Smooth muscle cell (in vitro differentiated cells): ENCODE measurements around the gene NUTM1. TPM values are rescaled to one million over a fixed set of nuclear protein-coding genes. Genes with fewer than 3 reads are reported as not detected.
"Not testable (repeated sequence)": the region's sequence is repeated elsewhere in the genome, so short reads cannot be mapped to it uniquely, and the experiment has no call there.

ENCODE experiments used
- DNase-seq: peaks from one replicate; lab custom pipeline; 2025; ENCODE audit not compliant: unreplicated experiment; lab: John Stamatoyannopoulos, UW
- H2AFZ ChIP-seq: fragments of 200-600 bp; sonication (generic); 2 replicates; pipeline ENCODE4 v1.6.0; 2016; ENCODE audit warnings: antibody characterized with exemption, low read depth, mild to moderate bottlenecking
- H3F3A ChIP-seq: fragments of 200-600 bp; sonication (generic); 2 replicates; pipeline ENCODE4 v1.6.0; 2017; ENCODE audit warnings: antibody characterized with exemption, low read depth
- H3K27ac ChIP-seq: fragments of 200-600 bp; sonication (generic); 2 replicates; pipeline ENCODE4 v1.5.1; 2016; ENCODE audit warnings: low read depth, mild to moderate bottlenecking
- H3K27me3 ChIP-seq: fragments of 200-600 bp; sonication (generic); 2 replicates; pipeline ENCODE4 v1.6.1; 2016; ENCODE audit warnings: low read depth, mild to moderate bottlenecking
- H3K36me3 ChIP-seq: fragments of 200-600 bp; sonication (generic); 2 replicates; pipeline ENCODE4 v1.5.1; 2016; ENCODE audit warnings: low read depth
- H3K4me1 ChIP-seq: fragments of 200-600 bp; sonication (generic); 2 replicates; pipeline ENCODE4 v1.5.1; 2016; ENCODE audit warnings: low read depth
- H3K4me2 ChIP-seq: fragments of 200-600 bp; sonication (generic); 2 replicates; pipeline ENCODE4 v1.6.0; 2016; ENCODE audit warnings: mild to moderate bottlenecking
- H3K4me3 ChIP-seq: fragments of 200-600 bp; sonication (generic); 2 replicates; pipeline ENCODE4 v1.5.1; 2016; ENCODE audit warnings: mild to moderate bottlenecking
- H3K79me2 ChIP-seq: fragments of 200-600 bp; sonication (generic); 2 replicates; pipeline ENCODE4 v1.6.0; 2016; ENCODE audit warnings: low read depth, mild to moderate bottlenecking
- H3K9ac ChIP-seq: fragments of 200-600 bp; sonication (generic); 2 replicates; pipeline ENCODE4 v1.6.0; 2016; ENCODE audit warnings: low read depth
- H3K9me3 ChIP-seq: fragments of 200-600 bp; sonication (generic); replicated peaks from 2 replicates; pipeline ENCODE4 v1.5.1; 2016; ENCODE audit warnings: low read depth
- H4K20me1 ChIP-seq: fragments of 200-600 bp; sonication (generic); 2 replicates; pipeline ENCODE4 v1.6.0; 2016; ENCODE audit warnings: low read depth
- WGBS: methylation state at CpG from one replicate; pipeline ENCODE4 v1.1.7; 2016; ENCODE audit warnings: low lambda C conversion rate; 5-methylcytosine and 5-hydroxymethylcytosine counted together
- microRNA counts: library from miRNA; unstranded; fragments of <30 nt; microRNA quantifications from one replicate; lab custom pipeline; 2016
- microRNA-seq: library from miRNA; unstranded; fragments of <30 nt; microRNA quantifications from one replicate; pipeline ENCODE4, GENCODE V29; 2016; ENCODE audit warnings: borderline number of aligned reads
- polyA plus RNA-seq: library from polyadenylated mRNA; unstranded; fragments of >200 nt; fragmentation: Nextera tagmentation; extraction: Ambion mirVana; gene quantifications from 2 replicates; pipeline ENCODE4 v1.2.1, GENCODE V29; 2016
- small RNA-seq: library from RNA; depleted of rRNA; stranded (forward); fragments of <200 nt; gene quantifications from one replicate; pipeline ENCODE3, GENCODE V24; 2014
- total RNA-seq: library from RNA; depleted of rRNA; stranded (reverse); fragments of >200 nt; gene quantifications from 2 replicates; pipeline ENCODE4 v1.2.3, GENCODE V29; 2014

The NUTM1 gene
- total and polyA plus RNA-seq, 2 experiments from 2014 or later, result not detected

- WGBS, result no CpG with 5 or more reads among the region's 16 CpGs
- H3K36me3 ChIP-seq, H3K9me3 ChIP-seq, DNase-seq, H2AFZ ChIP-seq, H3K4me1 ChIP-seq, H4K20me1 ChIP-seq, H3K4me2 ChIP-seq, H3K79me2 ChIP-seq, H3F3A ChIP-seq, H3K27me3 ChIP-seq, H3K27ac ChIP-seq, H3K9ac ChIP-seq, H3K4me3 ChIP-seq: not testable (repeated sequence)
These were observed 46.5 kb downstream of the NUTM1 start for GRCh38 chr15:34389594-34390086.

GRCh38 chr15:34392981-34393380 lies 49.9 kb downstream of the NUTM1 start:
- not testable (repeated sequence) for H3K9me3 ChIP-seq, H3K4me2 ChIP-seq, H3K79me2 ChIP-seq, DNase-seq, H3K4me3 ChIP-seq, H3K9ac ChIP-seq, H3K27ac ChIP-seq, H3K27me3 ChIP-seq, H4K20me1 ChIP-seq, H3K4me1 ChIP-seq, H3K36me3 ChIP-seq, H2AFZ ChIP-seq, H3F3A ChIP-seq
- 100% methylated on average over 2 of the region's 2 CpGs for WGBS

GRCh38 chr15:34397637-34398259 lies 54.6 kb downstream of the NUTM1 start:
- H3K4me3 ChIP-seq, H3K79me2 ChIP-seq, H3K4me2 ChIP-seq, H2AFZ ChIP-seq, H3K27ac ChIP-seq, H4K20me1 ChIP-seq, DNase-seq, H3K36me3 ChIP-seq, H3K9me3 ChIP-seq, H3K4me1 ChIP-seq, H3F3A ChIP-seq, H3K9ac ChIP-seq, H3K27me3 ChIP-seq: not testable (repeated sequence)
- WGBS, result 86% methylated on average over 3 of the region's 6 CpGs

GRCh38 chr15:34403160-34403598 lies 60.1 kb downstream of the NUTM1 start:
- not testable (repeated sequence) for H3F3A ChIP-seq, H3K9me3 ChIP-seq, H3K36me3 ChIP-seq, H3K9ac ChIP-seq, DNase-seq, H3K4me1 ChIP-seq, H3K4me2 ChIP-seq, H3K79me2 ChIP-seq, H3K4me3 ChIP-seq, H2AFZ ChIP-seq, H3K27ac ChIP-seq, H4K20me1 ChIP-seq, H3K27me3 ChIP-seq
- WGBS, result 93% methylated on average over 2 of the region's 4 CpGs

- not testable (repeated sequence) for H3K4me2 ChIP-seq, H3F3A ChIP-seq, H4K20me1 ChIP-seq, DNase-seq, H2AFZ ChIP-seq, H3K4me1 ChIP-seq, H3K9me3 ChIP-seq, H3K27ac ChIP-seq, H3K4me3 ChIP-seq, H3K36me3 ChIP-seq, H3K27me3 ChIP-seq, H3K9ac ChIP-seq, H3K79me2 ChIP-seq
- WGBS, result no CpG with 5 or more reads among the region's 3 CpGs
These were observed 60.8 kb downstream of the NUTM1 start for GRCh38 chr15:34403899-34404298.

MicroRNA genes within 50 kb of the gene (microRNA counts, 767-probe panel; counts per million panel counts)
- microRNA hsa-miR-1233 (lab: Ali Mortazavi, UCI), result 183 counts per million

Small RNA genes within 50 kb of the gene (microRNA-seq; reads per million reads assigned to microRNA genes)
- gene MIR1233-1, result not detected

Small RNA genes within 50 kb of the gene (small RNA-seq; reads per million reads assigned to genes)
- gene MIR1233-1 (not detected), gene RF00019 (not detected)

Other genes with a start within 250 kb of the NUTM1 start
- 60.6 and 84.2 TPM in 2 replicates for gene EMC7, start 241.5 kb upstream of the NUTM1 start, total RNA-seq
- gene EMC7, start 241.5 kb upstream of the NUTM1 start, polyA plus RNA-seq, result 201 and 218 TPM in 2 replicates
- gene PGBD4, start 241.2 kb upstream of the NUTM1 start, total RNA-seq, result 0.81 and 1.3 TPM in 2 replicates
- 0.20 and 0.62 TPM in 2 replicates for gene PGBD4, start 241.2 kb upstream of the NUTM1 start, polyA plus RNA-seq
- 91.8 and 145 TPM in 2 replicates for gene KATNBL1, start 133.2 kb upstream of the NUTM1 start, total RNA-seq
- gene KATNBL1, start 133.2 kb upstream of the NUTM1 start, polyA plus RNA-seq, result 62.3 and 65.5 TPM in 2 replicates
- 128 and 146 TPM in 2 replicates for gene EMC4, start 118.3 kb upstream of the NUTM1 start, total RNA-seq
- 194 and 227 TPM in 2 replicates for gene EMC4, start 118.3 kb upstream of the NUTM1 start, polyA plus RNA-seq
- 9.1 and 11.3 TPM in 2 replicates for gene SLC12A6, start 5.5 kb upstream of the NUTM1 start, total RNA-seq
- 3.0 and 3.4 TPM in 2 replicates for gene SLC12A6, start 5.5 kb upstream of the NUTM1 start, polyA plus RNA-seq
- 282 and 306 TPM in 2 replicates for gene NOP10, start 179 bp upstream of the NUTM1 start, total RNA-seq
- 305 and 319 TPM in 2 replicates for gene NOP10, start 179 bp upstream of the NUTM1 start, polyA plus RNA-seq
- gene LPCAT4, start 23.9 kb downstream of the NUTM1 start, total RNA-seq, result 10.1 and 15.7 TPM in 2 replicates
- gene LPCAT4, start 23.9 kb downstream of the NUTM1 start, polyA plus RNA-seq, result 23.2 and 38.4 TPM in 2 replicates
- 62.9 and 75.2 TPM in 2 replicates for gene GOLGA8A, start 94.5 kb downstream of the NUTM1 start, total RNA-seq
- 47.2 and 93.5 TPM in 2 replicates for gene GOLGA8A, start 94.5 kb downstream of the NUTM1 start, polyA plus RNA-seq
- gene GOLGA8B, start 240.3 kb downstream of the NUTM1 start, total RNA-seq, result 31.4 and 40.3 TPM in 2 replicates
- gene GOLGA8B, start 240.3 kb downstream of the NUTM1 start, polyA plus RNA-seq, result 23.0 and 43.3 TPM in 2 replicates